ENCODE results near the gene BAD.

DNA sequence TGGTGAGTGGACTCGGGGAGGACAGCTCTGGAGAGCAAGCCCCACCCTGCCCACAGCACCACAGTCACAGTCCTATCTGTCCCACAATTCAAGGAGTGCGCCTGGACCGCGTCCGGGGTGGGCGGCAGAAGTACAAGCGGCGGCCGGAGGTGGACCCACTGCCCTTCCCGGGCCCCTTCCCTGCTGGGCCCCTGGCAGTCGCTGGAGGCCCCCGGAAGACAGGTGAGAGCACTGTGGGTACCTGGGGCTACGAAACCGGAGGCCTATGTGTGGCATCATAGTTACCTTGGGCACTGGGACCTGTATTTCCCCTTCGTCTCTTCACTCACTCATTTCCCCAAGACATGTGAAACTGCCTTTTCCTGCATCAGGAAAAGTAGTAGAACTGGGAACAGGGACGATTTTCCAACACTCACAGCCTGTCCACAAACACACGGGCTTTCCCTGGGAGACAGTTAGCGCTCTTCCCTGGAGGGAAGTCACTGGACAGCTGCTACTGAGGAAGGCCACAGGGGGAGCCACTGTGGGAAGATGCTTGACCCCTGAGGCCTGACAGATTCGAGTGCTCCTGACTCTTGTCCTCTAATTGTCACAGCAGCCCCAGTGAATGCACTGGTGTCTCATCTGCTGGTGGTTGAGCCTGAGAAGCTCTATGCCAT, 29.8 kb upstream of the BAD start:
- peak in 1 of 5 experiments; percentile 27 for TF ChIP-seq CTCF (IDR thresholded peaks at IDR 0.05)
- no peak for TF ChIP-seq POLR2AphosphoS5 (IDR thresholded peaks at IDR 0.05)
- no peak for TF ChIP-seq POLR2A (IDR thresholded peaks at IDR 0.05)
- TF ChIP-seq EP300 (IDR thresholded peaks at IDR 0.05; ENCODE audit: low read depth): no peak

Data from transverse colon (tissue), 4 donors.